Fibroblast of the aortic adventitia (primary cell): ENCODE data around the gene GDPGP1. TPM values are rescaled to one million over a fixed set of nuclear protein-coding genes. Genes with fewer than 3 reads are reported as not detected.

ENCODE experiments used
- DNase-seq: peaks from one replicate; pipeline ENCODE4 v3.0.0-alpha.2; 2010; ENCODE audit warnings: low read depth
- H3K4me3 ChIP-seq: 2 replicates; pipeline ENCODE4 v1.5.1; 2011; ENCODE audit warnings: low read depth, mild to moderate bottlenecking, control low read depth, low read length, moderate library complexity
- CTCF ChIP-seq: IDR thresholded peaks from 2 replicates; pipeline ENCODE4 v1.5.1; 2011; ENCODE audit warnings: mild to moderate bottlenecking, low read length, control low read depth, inconsistent platforms; ENCODE audit not compliant: insufficient read depth
- total RNA-seq: library from RNA; depleted of rRNA; stranded (reverse); fragments of >200 nt; gene quantifications from 2 replicates; pipeline ENCODE4 v1.2.3, GENCODE V29; 2012; ENCODE audit warnings: low replicate concordance

The GDPGP1 gene
- total RNA-seq, 1 donor: 9.6 TPM

DNA sequence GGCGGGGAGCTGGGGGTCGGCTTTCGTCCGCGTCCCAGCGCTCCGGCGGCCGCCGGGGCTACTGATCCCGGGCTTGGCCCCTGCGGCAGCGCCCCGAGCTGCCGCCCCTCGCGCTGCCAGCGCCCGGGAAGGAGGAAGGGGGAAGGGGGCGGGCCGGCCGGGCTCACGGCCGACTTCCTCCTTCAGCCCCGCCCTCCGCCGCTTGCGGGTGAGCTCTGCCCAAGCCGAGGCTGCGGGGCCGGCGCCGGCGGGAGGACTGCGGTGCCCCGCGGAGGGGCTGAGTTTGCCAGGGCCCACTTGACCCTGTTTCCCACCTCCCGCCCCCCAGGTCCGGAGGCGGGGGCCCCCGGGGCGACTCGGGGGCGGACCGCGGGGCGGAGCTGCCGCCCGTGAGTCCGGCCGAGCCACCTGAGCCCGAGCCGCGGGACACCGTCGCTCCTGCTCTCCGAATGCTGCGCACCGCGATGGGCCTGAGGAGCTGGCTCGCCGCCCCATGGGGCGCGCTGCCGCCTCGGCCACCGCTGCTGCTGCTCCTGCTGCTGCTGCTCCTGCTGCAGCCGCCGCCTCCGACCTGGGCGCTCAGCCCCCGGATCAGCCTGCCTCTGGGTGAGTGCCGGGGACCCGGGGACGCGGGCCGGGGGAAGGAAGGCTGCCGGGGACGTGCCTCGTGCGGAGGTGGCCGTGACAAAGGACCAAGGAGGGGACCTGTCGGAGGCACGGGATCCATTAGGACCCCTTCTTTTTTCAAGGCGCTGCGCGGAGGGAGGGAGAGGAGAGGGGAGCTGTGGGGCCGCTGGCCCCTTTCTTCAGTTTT lies 32.7 kb upstream of the GDPGP1 start, which contains the start of gene SEMA4B:
Gene SEMA4B (plus strand): TSS at position 201 of the 814 bp plus-strand sequence. CDS start 249 bp downstream, at position 450.
- no peak for TF ChIP-seq CTCF
- peak within 1 kb of the TSS; percentile 83 for H3K4me3 ChIP-seq
- DNase-seq: no peak

DNA sequence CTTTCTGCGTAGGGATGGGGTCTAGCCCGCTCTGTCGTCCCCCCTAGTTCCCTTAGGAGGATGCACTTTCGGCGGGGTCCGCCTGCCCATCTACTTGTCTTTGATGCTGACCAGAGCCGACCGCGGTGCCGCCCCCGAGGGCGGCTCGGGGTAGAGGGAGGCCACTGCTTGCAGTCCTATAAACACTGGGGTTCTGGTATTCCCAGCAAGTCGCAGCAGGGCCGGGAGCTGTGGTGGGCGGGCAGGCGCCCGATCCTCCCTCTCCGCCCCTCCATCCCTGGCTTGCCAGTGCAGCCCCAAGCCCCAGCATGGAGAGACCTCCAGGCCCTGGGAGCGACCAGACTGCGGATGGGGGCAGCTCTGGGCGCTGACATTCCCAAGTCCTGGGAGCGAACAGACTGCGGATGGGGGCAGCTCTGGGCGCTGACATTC lies 32.0 kb upstream of the GDPGP1 start:
- no peak for TF ChIP-seq CTCF
- DNase-seq: no peak
- H3K4me3 ChIP-seq: peak overlapping the region; percentile 83

- TF ChIP-seq CTCF: no peak
- DNase-seq: no peak
- no peak overlapping the region for H3K4me3 ChIP-seq
These were observed 31.1 kb upstream of the GDPGP1 start for GRCh38 chr15:90202929-90203328.

- DNase-seq: no peak
- H3K4me3 ChIP-seq: no peak overlapping the region
- TF ChIP-seq CTCF: no peak
These were observed 30.5 kb upstream of the GDPGP1 start for GRCh38 chr15:90203473-90203872.

GRCh38 chr15:90203922-90204321 lies 30.1 kb upstream of the GDPGP1 start:
- no peak for DNase-seq
- no peak overlapping the region for H3K4me3 ChIP-seq
- TF ChIP-seq CTCF: no peak

DNA sequence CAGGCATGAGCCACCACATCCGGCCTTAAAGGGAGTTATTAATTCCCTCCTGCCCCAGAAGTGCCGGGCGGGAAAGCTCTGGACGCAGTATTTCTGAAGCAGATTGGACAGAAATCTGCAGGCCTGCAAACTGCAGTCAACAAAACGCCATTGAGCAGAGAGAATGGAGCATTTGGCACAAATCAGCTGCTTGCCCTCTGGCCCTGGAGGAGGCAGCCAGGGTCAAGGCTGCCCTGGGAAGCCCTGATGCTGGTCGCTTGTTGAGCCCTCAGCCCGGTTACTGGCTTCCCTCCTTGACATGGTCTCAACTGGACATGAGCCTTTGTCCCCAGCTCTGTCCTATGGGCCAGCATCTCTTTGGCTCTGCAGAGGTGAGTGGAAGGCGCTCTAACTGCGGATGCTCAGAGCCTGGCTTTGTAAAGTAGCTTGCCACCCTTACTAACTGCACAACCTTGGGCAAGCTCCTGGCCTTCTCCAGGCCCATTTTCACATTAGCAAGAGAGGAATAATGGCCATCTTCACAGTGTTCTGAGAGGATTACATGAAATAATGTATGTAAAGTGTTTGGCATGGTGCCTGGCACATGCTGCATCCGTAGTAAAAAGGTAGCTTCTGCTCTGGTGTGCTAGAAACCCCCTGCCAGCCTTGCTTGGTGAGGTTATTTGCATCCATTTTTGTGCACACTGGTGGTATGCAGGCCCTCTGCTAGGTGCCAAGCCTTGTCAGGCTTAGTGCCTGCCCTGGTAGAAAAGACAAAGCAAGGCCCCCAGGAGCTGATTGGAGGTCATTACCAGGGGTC lies 28.8 kb upstream of the GDPGP1 start:
- no peak overlapping the region for H3K4me3 ChIP-seq
- TF ChIP-seq CTCF: no peak
- no peak for DNase-seq
